Measurements from ENCODE around the gene DYNC1H1. TPM values are rescaled to one million over a fixed set of nuclear protein-coding genes. Genes with fewer than 3 reads are reported as not detected.

Gene DYNC1H1
- total RNA-seq, 1 donor from 2014 or later = 237 TPM

DNA sequence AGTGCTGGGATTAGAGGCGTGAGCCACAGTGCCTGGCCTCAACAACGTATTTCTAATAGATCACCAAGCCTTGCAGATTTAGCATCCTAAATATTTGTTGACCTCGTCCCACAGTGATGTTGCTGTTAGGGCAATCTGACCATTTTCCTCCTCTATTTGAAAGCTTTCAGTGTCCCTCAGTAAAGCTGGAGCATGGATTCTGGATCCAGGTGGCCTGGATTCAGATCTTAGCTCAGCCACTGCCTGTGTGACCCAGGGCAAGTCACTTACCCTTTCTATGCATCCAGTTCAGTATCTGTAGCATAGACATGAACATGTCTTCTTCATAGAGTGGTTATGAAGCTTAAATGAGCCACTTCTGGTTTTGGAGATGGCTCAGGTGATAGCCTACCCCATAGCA, 126.3 kb downstream of the DYNC1H1 start:
- Mint-ChIP-seq H3K9me3 (no peaks in the 10 kb centered on the region), H3K4me3 (no peak overlapping the region), H3K36me3 (peaks cover 5% of the 10 kb centered on the region), H3K4me1 (peaks cover 26% of the 10 kb centered on the region), H3K27me3 (ENCODE audit: insufficient read depth, low read depth) (peaks cover 6% of the 10 kb centered on the region), H3K27ac (no peak overlapping the region)
- H3K9me3 ChIP-seq (ENCODE audit: low read depth) = no peaks in the 10 kb centered on the region
- peaks cover 11% of the 10 kb centered on the region for H3K4me1 ChIP-seq
- peaks cover 12% of the 10 kb centered on the region for H3K79me2 ChIP-seq (ENCODE audit: low read depth)
- H3K27me3 ChIP-seq = no peaks in the 10 kb centered on the region
- peaks cover 23% of the 10 kb centered on the region for H3F3A ChIP-seq (ENCODE audit: low read depth)
- H4K20me1 ChIP-seq (ENCODE audit: low read depth) = peaks cover 5% of the 10 kb centered on the region
- no peak overlapping the region for H2AFZ ChIP-seq (replicated peaks)
- H3K9ac ChIP-seq = no peak overlapping the region
- no peaks in the 10 kb centered on the region for H3K36me3 ChIP-seq
- H3K27ac ChIP-seq = no peak overlapping the region
- TF ChIP-seq, protein P1, sequence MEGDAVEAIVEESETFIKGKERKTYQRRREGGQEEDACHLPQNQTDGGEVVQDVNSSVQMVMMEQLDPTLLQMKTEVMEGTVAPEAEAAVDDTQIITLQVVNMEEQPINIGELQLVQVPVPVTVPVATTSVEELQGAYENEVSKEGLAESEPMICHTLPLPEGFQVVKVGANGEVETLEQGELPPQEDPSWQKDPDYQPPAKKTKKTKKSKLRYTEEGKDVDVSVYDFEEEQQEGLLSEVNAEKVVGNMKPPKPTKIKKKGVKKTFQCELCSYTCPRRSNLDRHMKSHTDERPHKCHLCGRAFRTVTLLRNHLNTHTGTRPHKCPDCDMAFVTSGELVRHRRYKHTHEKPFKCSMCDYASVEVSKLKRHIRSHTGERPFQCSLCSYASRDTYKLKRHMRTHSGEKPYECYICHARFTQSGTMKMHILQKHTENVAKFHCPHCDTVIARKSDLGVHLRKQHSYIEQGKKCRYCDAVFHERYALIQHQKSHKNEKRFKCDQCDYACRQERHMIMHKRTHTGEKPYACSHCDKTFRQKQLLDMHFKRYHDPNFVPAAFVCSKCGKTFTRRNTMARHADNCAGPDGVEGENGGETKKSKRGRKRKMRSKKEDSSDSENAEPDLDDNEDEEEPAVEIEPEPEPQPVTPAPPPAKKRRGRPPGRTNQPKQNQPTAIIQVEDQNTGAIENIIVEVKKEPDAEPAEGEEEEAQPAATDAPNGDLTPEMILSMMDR (IDR thresholded peaks at IDR 0.05) = no peak
- TF ChIP-seq EZH2 (IDR thresholded peaks at IDR 0.05) (no peak), EZH2phosphoT487 (IDR thresholded peaks at IDR 0.05) (no peak)
- no peak for DNase-seq (ENCODE audit: low spot score)
- no peak overlapping the region for H3K4me2 ChIP-seq
- H3K4me3 ChIP-seq = no peak overlapping the region

GRCh38 chr14:102092806-102093205, 128.4 kb downstream of the DYNC1H1 start:
- Histone ChIP-seq H3K9me3 (ENCODE audit: low read depth) (no peaks in the 10 kb centered on the region), H3K27ac (no peak overlapping the region), H3K9ac (no peak overlapping the region), H3F3A (ENCODE audit: low read depth) (peaks cover 18% of the 10 kb centered on the region), H3K4me1 (peaks cover 15% of the 10 kb centered on the region), H3K79me2 (ENCODE audit: low read depth) (no peaks in the 10 kb centered on the region), H3K4me3 (no peak overlapping the region), H2AFZ (replicated peaks) (no peak overlapping the region), H3K4me2 (no peak overlapping the region), H4K20me1 (ENCODE audit: low read depth) (no peaks in the 10 kb centered on the region), H3K36me3 (no peaks in the 10 kb centered on the region), H3K27me3 (no peaks in the 10 kb centered on the region)
- Mint-ChIP-seq H3K9me3 (no peaks in the 10 kb centered on the region), H3K36me3 (no peaks in the 10 kb centered on the region), H3K4me3 (no peak overlapping the region), H3K27me3 (ENCODE audit: insufficient read depth, low read depth) (peaks cover 2% of the 10 kb centered on the region), H3K4me1 (peaks cover 29% of the 10 kb centered on the region), H3K27ac (no peak overlapping the region)
- no peak for DNase-seq (ENCODE audit: low spot score)
- no peak for TF ChIP-seq EZH2 (IDR thresholded peaks at IDR 0.05)
- TF ChIP-seq EZH2phosphoT487 (IDR thresholded peaks at IDR 0.05) = no peak
- TF ChIP-seq, protein P1 (IDR thresholded peaks at IDR 0.05) = no peak

GRCh38 chr14:102094101-102094500, 129.7 kb downstream of the DYNC1H1 start:
- Mint-ChIP-seq H3K9me3 (no peaks in the 10 kb centered on the region), H3K4me3 (no peak overlapping the region), H3K36me3 (no peaks in the 10 kb centered on the region), H3K27ac (no peak overlapping the region), H3K27me3 (ENCODE audit: insufficient read depth, low read depth) (peaks cover 2% of the 10 kb centered on the region), H3K4me1 (peaks cover 21% of the 10 kb centered on the region)
- Histone ChIP-seq H3K79me2 (ENCODE audit: low read depth) (no peaks in the 10 kb centered on the region), H3K4me3 (no peak overlapping the region), H2AFZ (replicated peaks) (no peak overlapping the region), H3K27me3 (no peaks in the 10 kb centered on the region), H3K4me2 (no peak overlapping the region), H3K27ac (no peak overlapping the region), H3K9me3 (ENCODE audit: low read depth) (no peaks in the 10 kb centered on the region), H3K36me3 (no peaks in the 10 kb centered on the region), H4K20me1 (ENCODE audit: low read depth) (no peaks in the 10 kb centered on the region), H3K4me1 (peaks cover 7% of the 10 kb centered on the region), H3F3A (ENCODE audit: low read depth) (peaks cover 8% of the 10 kb centered on the region), H3K9ac (no peak overlapping the region)
- DNase-seq (ENCODE audit: low spot score) = no peak
- TF ChIP-seq, protein P1 (IDR thresholded peaks at IDR 0.05) = no peak
